Activated CD4-positive, alpha-beta T cell treated with anti-CD3 and anti-CD28 coated beads for 1 hour (primary cell): Measurements from ENCODE around the gene ARHGAP8.

Source experiments
- DNase-seq: peaks from one replicate; pipeline ENCODE4 v3.0.0-alpha.2; 2020

ARHGAP8 gene

GRCh38 chr22:44752285-44753188 lies at the start of gene ARHGAP8:
ARHGAP8 (plus strand) TSS chr22:44752575; CDS start chr22:44786528, 33,953 bp downstream.
- DNase-seq: no peak

GRCh38 chr22:44703255-44703870 lies 49.0 kb upstream of the ARHGAP8 start:
- DNase-seq: no peak

GRCh38 chr22:44704159-44705021 lies 48.0 kb upstream of the ARHGAP8 start:
- no peak for DNase-seq

GRCh38 chr22:44705022-44705297 lies 47.4 kb upstream of the ARHGAP8 start:
- DNase-seq: no peak

GRCh38 chr22:44706488-44706887 lies 45.9 kb upstream of the ARHGAP8 start:
- DNase-seq: no peak

GRCh38 chr22:44707178-44707577 lies 45.2 kb upstream of the ARHGAP8 start:
- DNase-seq: no peak

- no peak for DNase-seq
Measured at GRCh38 chr22:44707752-44708151, 44.6 kb upstream of the ARHGAP8 start.

- no peak for DNase-seq
Measured at GRCh38 chr22:44709881-44710392, 42.4 kb upstream of the ARHGAP8 start.

GRCh38 chr22:44710474-44711240 lies 41.7 kb upstream of the ARHGAP8 start:
- no peak for DNase-seq

- no peak for DNase-seq
Measured at GRCh38 chr22:44711241-44711560, 41.2 kb upstream of the ARHGAP8 start.

GRCh38 chr22:44711690-44712555 lies 40.5 kb upstream of the ARHGAP8 start:
- DNase-seq: no peak

GRCh38 chr22:44712962-44713361 lies 39.4 kb upstream of the ARHGAP8 start:
- DNase-seq: no peak

GRCh38 chr22:44714703-44715350 lies 37.5 kb upstream of the ARHGAP8 start:
- DNase-seq: no peak

GRCh38 chr22:44718418-44718817 lies 34.0 kb upstream of the ARHGAP8 start:
- no peak for DNase-seq

- DNase-seq: no peak
Measured at GRCh38 chr22:44719586-44720368, 32.6 kb upstream of the ARHGAP8 start.

- DNase-seq: no peak
Measured at GRCh38 chr22:44721213-44721612, 31.2 kb upstream of the ARHGAP8 start.

GRCh38 chr22:44722611-44723010 lies 29.8 kb upstream of the ARHGAP8 start:
- DNase-seq: no peak

- no peak for DNase-seq
Measured at GRCh38 chr22:44723801-44724200, 28.6 kb upstream of the ARHGAP8 start.

GRCh38 chr22:44724416-44724815 lies 28.0 kb upstream of the ARHGAP8 start:
- DNase-seq: no peak

GRCh38 chr22:44724859-44725258 lies 27.5 kb upstream of the ARHGAP8 start:
- no peak for DNase-seq
